ENCODE measurements around the gene MAML3. TPM values are rescaled to one million over a fixed set of nuclear protein-coding genes. Genes with fewer than 3 reads are reported as not detected.
A peak's percentile ranks its signal among the peaks of the same experiment; 100 is the strongest.

Gene MAML3
- total RNA-seq, 1 donor from 2014 or later = 0.79 TPM

DNA sequence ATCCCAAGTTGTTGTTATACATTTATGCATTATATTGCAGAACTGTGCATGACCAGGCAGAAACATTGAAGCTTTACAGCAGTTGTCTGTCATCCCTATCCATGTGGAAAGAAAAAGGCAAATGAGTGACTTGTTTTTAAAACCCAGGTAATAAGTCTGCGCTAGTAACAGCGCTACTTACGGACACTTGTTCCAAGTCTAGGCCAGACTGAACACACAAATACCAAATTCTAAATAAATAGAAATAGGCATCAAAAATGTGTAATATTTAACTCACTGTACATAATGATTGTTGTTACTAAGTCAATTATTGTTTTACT is 548 bp upstream of the MAML3 start:
- FAIRE-seq = no peak
- peak overlapping the region; percentile 75 for H3K4me3 ChIP-seq (ENCODE audit: low read depth, low read length)
- no peaks in the 10 kb centered on the region for H3K27me3 ChIP-seq (ENCODE audit: control insufficient read depth, insufficient read depth, low read length)
- TF ChIP-seq, protein P1, sequence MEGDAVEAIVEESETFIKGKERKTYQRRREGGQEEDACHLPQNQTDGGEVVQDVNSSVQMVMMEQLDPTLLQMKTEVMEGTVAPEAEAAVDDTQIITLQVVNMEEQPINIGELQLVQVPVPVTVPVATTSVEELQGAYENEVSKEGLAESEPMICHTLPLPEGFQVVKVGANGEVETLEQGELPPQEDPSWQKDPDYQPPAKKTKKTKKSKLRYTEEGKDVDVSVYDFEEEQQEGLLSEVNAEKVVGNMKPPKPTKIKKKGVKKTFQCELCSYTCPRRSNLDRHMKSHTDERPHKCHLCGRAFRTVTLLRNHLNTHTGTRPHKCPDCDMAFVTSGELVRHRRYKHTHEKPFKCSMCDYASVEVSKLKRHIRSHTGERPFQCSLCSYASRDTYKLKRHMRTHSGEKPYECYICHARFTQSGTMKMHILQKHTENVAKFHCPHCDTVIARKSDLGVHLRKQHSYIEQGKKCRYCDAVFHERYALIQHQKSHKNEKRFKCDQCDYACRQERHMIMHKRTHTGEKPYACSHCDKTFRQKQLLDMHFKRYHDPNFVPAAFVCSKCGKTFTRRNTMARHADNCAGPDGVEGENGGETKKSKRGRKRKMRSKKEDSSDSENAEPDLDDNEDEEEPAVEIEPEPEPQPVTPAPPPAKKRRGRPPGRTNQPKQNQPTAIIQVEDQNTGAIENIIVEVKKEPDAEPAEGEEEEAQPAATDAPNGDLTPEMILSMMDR (IDR thresholded peaks at IDR 0.05; ENCODE audit: insufficient read depth, low read length, severe bottlenecking) = no peak
- DNase-seq (ENCODE audit: low read depth) = no peak
- no peaks in the 10 kb centered on the region for H3K36me3 ChIP-seq (ENCODE audit: control insufficient read depth, insufficient read depth, low read length)

GRCh38 chr4:140153419-140153717 is 616 bp downstream of the MAML3 start:
- no peaks in the 10 kb centered on the region for H3K36me3 ChIP-seq (ENCODE audit: control insufficient read depth, insufficient read depth, low read length)
- FAIRE-seq = no peak
- H3K4me3 ChIP-seq (ENCODE audit: low read depth, low read length) = peak overlapping the region; percentile 75
- TF ChIP-seq, protein P1 (IDR thresholded peaks at IDR 0.05; ENCODE audit: insufficient read depth, low read length, severe bottlenecking) = no peak
- no peaks in the 10 kb centered on the region for H3K27me3 ChIP-seq (ENCODE audit: control insufficient read depth, insufficient read depth, low read length)
- no peak for DNase-seq (ENCODE audit: low read depth)

- H3K36me3 ChIP-seq (ENCODE audit: control insufficient read depth, insufficient read depth, low read length) = no peaks in the 10 kb centered on the region
- H3K4me3 ChIP-seq (ENCODE audit: low read depth, low read length) = peak overlapping the region; percentile 75
- no peaks in the 10 kb centered on the region for H3K27me3 ChIP-seq (ENCODE audit: control insufficient read depth, insufficient read depth, low read length)
- peak; percentile 38 for DNase-seq (ENCODE audit: low read depth)
- TF ChIP-seq, protein P1 (IDR thresholded peaks at IDR 0.05; ENCODE audit: insufficient read depth, low read length, severe bottlenecking) = no peak
- FAIRE-seq = no peak
Observed at GRCh38 chr4:140152751-140153418, 1.1 kb downstream of the MAML3 start.

GRCh38 chr4:140152013-140152703 is 1.8 kb downstream of the MAML3 start:
- Histone ChIP-seq H3K27me3 (ENCODE audit: control insufficient read depth, insufficient read depth, low read length) (no peaks in the 10 kb centered on the region), H3K4me3 (ENCODE audit: low read depth, low read length) (peak overlapping the region; percentile 75), H3K36me3 (ENCODE audit: control insufficient read depth, insufficient read depth, low read length) (no peaks in the 10 kb centered on the region)
- FAIRE-seq = no peak
- no peak for DNase-seq (ENCODE audit: low read depth)
- TF ChIP-seq, protein P1 (IDR thresholded peaks at IDR 0.05; ENCODE audit: insufficient read depth, low read length, severe bottlenecking) = peak; percentile 23

DNA sequence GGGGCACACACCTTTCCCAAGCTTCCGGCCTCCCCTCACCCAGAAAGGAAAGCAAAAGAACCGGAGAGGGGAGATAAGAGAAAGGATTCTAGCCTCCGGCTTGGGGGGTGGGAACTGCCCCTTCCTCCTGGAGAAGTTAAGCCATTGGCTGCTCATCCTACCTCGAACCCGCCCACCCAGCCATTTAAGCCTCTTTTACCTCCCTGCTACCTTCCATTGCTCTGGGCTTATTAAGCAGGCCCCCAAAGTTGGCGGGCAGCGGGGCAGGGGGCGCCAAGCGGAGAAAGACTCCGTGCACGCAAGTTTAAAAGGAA is 2.3 kb downstream of the MAML3 start:
- TF ChIP-seq, protein P1 (IDR thresholded peaks at IDR 0.05; ENCODE audit: insufficient read depth, low read length, severe bottlenecking) = no peak
- FAIRE-seq = no peak
- no peaks in the 10 kb centered on the region for H3K36me3 ChIP-seq (ENCODE audit: control insufficient read depth, insufficient read depth, low read length)
- H3K4me3 ChIP-seq (ENCODE audit: low read depth, low read length) = peak overlapping the region; percentile 75
- no peaks in the 10 kb centered on the region for H3K27me3 ChIP-seq (ENCODE audit: control insufficient read depth, insufficient read depth, low read length)
- DNase-seq (ENCODE audit: low read depth) = peak; percentile 77

Measured in bronchial epithelial cell (primary cell).